GM19328 (cell line): ENCODE data around the gene ARHGAP10.

Experiments
- ATAC-seq: cut with Tn5 transposase; IDR thresholded peaks from one replicate; pipeline ENCODE4 v1.9.1; 2021; ENCODE audit warnings: mild to moderate bottlenecking, moderate library complexity; ENCODE audit not compliant: unreplicated experiment

ARHGAP10 gene

DNA sequence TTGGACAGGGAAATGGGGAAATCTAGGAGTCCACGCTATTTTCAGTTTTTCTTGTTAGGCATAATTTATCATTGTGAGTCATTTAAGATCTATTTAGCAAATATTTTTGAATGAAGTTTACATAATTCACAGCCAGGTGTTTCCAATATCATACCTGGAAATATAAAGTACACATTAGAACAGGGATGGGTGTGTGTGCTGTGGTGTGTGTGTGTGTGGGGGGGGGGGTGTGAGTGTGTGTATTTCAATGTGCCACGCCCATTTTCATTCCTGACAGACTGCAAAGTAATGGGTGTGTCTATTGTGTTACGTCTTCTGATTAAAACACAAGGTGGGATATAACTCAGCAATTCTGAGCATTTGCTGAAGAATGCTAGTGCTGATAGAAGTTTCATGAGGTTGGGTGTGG is 33.2 kb downstream of the ARHGAP10 start:
- no peak for ATAC-seq

DNA sequence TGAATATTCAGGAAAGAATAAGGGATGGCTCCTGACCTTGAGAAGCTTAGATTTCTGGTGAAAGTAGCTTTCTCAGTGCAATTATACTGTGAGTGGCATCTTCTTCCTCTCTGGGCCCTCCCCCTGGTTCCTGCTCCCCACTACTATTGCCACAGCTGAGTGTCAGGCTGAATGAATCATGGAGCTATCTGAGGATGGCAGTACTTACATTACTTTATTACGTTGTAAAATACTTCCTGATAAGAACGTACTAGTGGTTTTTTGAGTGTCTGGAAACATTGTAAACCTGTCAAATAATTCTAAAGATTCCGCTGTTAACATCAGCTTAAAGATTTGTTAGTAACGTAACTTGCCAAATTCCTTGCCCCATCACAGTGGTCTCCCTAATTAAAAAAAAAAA is 36.2 kb downstream of the ARHGAP10 start:
- ATAC-seq = no peak

DNA sequence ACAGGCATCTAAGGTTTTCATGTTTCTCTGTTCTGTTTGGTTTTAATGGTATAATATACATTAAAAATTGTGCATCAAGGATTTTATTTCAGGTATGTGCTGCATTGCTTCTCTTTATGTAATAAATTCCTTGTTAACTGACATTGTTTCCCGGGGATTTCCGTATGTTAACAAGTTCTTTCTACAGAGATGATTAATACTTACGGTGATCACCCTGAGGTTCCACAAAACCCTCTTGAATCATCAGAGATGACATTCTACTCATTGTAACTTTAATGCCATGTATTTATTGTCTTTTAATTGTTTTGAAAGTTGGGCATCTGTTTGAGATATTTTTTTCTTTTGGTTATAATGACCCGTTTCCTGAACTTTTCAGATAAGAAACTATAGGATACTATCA is 37.5 kb downstream of the ARHGAP10 start:
- ATAC-seq = no peak

DNA sequence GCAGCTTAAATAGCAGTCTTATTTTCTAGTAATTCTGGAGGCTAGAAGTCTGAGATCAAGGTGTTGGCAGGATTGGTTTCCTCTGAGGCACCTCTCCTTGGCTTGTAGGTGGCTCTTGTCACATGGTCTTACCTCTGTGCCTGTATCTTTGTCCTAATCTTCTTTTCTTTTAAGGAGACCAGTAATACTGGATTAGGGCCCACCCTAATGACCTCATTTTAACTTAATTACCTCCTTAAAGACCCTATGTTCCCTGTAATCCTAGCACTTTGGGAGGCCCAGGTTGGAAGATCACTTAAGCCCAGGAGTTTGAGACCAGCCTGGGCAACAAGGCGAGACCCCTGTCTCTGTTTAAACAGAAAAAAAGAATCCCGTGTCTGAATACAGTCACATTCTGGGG is 38.9 kb downstream of the ARHGAP10 start:
- no peak for ATAC-seq

DNA sequence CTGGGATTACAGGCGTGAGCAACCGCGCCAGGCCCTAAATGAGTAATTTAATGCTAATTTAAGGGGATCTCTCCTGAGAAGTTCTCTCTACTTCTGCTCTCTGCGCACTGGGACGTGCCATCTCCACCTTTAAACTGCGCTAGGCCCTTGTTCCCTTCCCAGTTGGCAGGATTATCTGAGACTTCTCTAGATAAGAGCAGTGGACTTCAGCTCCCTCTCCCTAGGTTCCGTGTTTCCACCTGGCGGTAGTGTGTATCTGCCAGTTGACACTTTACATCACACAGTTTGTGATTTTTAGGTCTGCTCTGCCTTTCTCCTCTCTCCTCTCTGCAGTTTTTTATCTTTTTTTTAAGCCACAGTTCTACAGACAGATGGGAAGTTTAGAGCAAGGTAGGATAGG is 40.2 kb downstream of the ARHGAP10 start:
- no peak for ATAC-seq

DNA sequence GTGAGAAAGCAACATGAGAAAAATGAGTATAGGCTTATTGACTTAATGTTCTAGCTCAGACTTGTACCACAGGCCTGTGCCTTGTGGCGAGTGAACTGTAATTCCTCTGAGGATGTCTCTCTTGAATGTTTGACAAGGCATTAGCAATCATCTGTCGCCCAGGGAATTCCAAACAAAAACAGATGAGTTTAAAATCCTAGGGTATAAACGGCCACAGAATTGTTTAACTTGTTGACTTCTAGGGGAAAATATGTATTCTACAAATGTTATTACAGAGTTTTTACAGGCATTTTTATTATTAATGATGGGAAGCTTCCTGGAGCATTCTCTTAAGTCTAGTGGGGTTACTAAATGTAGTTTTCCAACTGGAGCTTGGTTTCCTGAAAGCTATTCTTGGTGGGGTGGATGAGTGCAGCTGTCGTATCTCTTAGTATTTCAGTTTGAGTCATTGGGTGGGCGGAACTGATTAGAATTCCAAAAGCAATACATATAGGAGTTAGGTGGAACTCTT is 40.6 kb downstream of the ARHGAP10 start:
- ATAC-seq = no peak

DNA sequence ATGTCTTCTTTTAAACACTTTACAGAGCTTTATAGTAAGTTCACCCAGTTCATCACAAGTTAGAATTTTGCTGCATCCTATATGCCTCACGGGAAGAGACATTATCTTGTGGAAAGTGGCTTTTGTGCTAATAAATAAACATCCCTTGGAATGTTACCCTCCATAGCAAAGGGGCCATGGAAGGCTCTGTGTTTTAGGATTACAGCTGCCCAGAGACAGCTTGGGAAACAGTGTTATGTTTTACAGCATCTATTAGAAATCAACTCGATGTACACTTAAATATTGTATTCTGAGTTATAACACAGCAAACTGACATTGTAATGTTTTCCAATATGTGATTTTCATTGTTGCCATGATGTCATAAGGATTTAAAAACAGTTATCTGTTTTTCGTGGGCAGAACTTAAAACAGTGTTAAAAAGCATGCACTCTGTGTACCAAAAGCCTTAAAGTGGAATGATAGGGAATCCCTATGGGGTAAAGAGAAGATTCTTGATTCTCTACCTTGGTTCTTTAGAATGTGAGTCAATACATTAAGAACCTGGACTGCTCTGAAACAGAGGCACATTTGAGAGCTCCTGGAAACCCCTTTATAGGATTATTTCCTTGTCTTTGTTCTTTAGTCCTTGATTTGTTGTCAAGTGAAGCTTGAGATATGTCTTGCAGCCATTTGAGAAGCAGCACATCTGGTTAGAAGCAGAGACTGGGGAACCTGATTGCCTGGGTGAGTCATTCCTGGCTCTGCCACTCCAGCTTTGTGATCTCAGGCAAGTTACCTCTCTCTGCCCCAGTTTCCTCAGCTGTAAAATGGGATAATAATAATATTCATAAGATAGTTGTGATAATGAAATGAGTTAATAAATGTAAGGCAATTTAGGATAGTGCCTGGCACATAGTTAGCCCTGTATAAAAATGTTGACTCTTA is 41.6 kb downstream of the ARHGAP10 start:
- no peak for ATAC-seq

DNA sequence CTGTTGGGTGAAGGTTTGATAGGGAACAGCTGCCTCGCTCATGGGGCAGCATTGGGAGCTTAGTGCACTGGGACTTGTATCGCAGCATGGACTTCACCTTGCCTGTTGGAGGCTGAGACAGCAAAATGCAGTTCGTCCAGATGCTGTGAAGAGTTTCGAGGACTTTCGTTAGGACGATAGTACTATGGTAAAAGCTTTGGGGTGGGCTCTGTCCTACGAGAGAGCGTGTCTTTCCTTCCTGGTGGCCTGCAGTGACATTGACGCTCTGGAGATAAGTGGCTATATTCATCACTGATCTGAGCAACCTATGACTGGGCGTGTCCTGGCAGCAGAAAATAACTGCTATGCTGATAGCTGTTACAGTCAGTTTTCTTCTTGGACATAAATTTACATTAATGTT is 44.8 kb downstream of the ARHGAP10 start:
- no peak for ATAC-seq

DNA sequence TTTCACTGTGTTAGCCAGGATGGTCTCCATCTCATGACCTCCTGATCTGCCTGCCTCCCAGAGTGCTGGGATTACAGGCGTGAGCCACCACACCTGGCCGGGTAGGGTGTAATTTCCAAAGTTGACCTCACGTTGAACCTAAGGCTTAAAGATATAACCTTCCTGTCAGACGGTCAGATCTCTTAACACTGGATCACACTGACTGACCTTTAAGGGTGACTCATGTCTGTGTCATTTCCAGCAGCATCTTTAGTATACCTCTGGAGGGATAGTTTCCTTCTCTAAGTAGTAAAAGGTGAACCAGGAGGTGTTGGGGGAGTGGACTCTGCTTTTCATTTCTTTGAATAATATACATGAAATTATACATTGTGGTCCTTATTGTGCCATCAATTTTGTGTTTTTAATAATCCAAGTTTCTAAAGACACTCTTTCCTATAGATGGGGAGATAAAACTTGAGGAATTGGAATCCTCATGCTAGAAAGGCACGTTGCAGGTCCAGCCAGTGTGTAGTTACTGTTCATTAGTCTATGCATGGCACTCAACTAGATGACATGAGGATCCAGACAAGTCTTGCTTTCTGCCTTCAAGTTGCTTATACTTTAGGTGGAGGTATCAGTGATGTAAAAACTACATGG is 45.7 kb downstream of the ARHGAP10 start:
- ATAC-seq = no peak

DNA sequence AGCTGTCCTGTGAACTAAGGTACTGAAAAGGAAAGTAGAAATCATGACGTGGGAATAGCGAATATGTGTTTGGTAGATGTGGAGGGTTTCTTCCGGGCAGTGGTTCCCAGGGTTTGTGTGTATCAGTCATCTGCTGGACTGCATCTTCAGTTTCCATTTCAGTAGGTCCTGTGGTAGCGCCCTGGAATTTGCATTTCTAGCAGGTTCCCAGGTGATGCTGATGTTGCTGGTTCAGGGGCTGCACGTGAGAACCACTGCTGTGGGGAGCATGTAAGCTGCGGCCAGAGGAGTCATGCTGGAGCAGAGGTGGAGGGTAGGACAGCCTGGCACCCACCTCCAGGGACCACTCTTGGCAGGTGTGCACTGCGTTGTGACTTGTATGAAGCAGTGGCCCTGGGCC is 47.1 kb downstream of the ARHGAP10 start:
- peak; percentile 32 for ATAC-seq

DNA sequence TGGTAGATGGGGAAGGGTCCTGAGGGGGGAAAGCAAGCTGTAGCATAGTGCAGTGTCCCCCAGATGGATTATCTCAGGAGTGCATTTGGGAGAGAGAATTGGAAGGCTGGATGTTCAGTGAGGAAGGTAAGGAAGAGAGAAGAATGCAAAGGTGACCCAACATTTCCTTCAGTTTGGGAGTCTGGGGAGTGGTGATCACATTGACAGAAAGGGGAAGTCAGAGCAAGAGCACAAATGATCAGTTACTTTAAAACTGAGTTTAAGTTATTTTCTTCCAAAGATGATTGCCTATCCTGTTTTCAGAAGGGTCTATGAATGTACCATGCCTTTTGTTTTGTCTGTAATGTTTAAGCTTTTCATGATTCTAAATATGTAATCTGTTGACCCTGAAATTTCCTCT is 47.6 kb downstream of the ARHGAP10 start:
- ATAC-seq = no peak

DNA sequence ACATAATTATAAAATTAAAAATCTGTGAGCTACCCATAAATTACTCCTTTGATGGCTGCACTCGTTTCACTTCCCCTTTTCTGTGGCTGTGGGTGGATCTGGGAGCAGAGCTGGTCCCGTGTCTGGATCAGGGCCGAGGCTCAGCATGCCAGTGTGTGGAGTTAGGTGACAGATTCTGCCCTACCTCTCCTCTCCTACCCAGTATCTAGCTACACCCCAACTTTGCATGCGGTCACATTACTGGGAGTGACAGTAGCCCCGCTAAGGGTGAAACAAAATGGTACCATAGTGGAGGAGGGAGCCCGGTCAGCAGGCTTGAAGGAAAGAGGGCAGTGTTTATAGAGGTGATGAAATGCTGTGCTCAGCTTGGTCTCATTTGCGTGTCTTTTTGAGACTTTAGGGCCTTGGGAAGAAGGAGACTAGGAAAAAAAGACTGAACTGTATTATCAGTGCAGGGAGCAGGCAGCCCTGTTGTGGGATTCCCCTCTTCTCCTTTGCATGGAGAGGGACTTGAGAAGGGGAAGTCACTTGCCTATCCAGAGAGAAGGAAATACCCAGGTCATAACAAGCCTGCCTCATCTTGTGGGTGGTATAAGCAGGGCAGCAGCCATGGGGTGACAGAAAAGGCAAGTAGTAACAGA is 48.4 kb downstream of the ARHGAP10 start:
- ATAC-seq = peak; percentile 52

DNA sequence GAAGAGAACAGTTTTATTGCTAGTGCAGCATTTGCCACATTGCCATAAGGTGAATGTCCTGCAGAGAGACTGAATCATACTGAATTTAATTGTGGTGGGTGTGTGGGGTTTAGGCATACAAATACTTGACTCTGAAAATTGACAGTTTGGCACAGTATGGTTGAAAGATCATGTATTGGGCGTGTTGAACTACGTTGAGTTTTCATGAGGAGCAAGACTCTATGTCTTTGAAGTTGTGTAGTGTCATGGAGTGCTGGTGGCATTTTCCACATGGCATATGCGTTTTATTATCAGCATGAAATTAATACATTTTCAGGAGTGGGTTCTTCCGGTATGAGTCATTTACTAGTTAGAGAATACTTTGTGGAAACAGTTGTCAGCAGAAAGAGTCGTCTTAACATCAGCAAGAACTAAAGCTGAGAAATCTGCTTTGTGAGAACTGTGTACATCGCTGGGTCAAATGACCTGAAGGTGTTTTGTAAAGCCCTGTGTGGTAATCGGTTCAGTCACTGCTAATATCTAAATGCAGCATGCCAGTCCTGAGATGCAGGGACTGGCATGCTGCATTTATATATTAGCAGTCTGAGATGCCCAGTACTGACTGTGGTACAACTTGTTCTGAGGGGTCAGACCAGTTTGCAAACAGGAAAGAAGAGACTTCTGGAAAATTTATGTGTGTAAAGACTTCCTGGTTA is 50.3 kb downstream of the ARHGAP10 start:
- no peak for ATAC-seq

DNA sequence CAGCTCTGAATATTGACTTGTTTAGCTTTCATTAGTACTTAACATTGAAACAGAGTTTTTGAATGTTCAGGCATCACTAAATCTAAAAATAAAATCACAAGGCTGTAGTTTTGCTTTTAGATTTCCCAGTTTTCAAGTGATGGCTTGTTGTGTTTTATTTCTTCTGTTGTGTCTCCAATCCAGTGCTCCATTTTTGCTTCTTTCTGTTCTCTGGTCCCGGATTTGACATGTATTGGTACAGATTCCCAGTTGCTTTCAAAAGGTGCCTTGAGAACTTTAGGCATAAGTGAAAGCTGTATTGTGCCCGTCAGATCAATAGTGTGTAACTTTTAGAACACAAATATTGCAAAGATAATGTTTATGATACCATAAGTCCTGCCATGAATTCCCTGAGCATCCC is 53.2 kb downstream of the ARHGAP10 start:
- ATAC-seq = no peak

DNA sequence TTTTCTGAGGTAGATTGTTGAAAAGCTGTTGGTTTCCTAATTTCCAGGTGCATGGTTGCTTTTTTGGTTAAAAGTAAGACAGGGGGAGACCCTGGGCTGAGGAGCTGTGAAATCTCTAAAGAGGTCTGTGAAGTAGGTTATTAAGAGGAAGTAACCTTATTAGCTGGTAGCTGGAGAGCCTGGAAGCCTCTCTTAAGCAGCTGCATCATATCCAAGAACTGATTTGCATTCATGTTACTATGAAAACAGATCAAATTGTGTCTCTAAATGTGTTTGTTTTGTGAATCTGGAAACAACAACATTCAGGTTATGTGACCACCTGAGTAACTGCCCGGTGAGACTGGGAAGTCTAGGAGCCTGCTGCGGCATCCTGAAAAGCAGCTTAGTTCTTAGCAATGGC is 54.1 kb downstream of the ARHGAP10 start:
- peak; percentile 64 for ATAC-seq

DNA sequence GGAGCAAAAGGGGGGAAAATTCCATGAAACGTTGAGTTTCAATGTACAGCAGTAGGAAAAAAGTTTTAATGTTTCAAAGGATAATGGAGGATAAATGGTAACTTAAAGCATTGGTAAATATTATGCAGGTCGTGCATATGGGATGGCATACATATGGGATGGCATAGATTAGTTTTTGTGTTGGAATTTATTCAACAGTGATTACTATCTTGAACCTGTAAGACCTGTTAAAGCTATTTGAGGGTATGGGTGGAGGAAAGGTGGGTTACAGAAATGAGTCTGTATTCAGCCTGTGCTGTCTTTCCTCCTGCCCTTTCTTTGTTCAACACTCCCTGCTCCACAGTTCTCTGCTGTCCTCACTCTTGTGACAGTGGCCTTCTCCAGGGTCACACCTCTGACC is 54.6 kb downstream of the ARHGAP10 start:
- no peak for ATAC-seq

DNA sequence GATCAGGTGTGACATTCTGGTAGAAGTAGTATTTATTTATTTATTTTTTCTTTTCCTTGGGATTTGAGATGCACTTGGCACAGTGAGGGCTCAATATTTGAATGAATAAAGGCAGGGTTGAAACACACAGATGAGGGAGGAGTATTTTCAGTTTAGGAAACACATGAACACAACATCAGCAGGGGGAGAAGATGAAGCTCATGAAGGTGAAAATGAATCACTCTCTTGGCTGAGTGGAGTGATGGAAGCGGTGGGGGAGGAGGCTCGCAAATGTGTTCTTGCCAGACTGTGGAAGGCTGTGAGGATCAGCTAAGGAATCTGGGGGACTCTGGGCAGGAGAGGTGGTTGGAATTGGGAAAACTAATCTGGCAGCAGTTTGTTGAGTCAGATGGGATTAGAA is 55.3 kb downstream of the ARHGAP10 start:
- no peak for ATAC-seq

DNA sequence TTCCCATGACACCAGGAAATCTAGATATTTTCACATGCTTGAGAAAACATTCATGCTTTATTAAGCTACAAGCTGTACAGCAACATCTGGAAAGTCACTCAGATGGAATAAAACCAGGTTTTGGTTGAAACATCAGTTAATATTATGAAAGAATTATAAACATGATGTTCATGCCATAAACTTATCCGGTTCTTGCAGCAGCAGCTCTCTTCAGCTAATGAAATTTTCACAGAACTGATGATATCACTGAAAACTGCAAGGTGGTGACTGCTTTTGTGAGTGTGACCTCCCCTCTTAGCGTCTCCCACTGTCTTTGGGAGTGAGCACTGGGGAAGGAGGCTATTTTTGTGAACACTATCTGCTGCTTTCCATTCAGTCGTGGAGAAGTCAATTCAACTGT is 56.9 kb downstream of the ARHGAP10 start:
- no peak for ATAC-seq

DNA sequence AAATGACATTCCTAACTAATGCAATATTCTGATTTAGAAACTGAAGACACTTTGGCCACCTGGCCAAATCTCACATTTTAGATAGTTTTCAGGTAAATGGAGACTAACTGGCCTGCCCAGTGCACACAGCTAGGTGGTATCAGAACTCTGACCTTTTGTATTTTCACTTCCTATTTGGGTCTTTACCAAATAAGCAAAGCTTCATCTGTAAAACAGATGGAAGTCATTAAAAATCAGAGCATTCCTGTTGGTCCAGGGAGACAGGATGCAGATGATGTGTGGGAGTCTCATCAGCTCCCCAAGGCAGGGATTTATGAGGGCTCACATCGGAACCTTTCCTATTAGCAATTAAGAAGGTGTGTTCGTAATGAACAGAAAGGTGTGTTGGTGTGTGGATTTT is 57.7 kb downstream of the ARHGAP10 start:
- ATAC-seq = no peak

DNA sequence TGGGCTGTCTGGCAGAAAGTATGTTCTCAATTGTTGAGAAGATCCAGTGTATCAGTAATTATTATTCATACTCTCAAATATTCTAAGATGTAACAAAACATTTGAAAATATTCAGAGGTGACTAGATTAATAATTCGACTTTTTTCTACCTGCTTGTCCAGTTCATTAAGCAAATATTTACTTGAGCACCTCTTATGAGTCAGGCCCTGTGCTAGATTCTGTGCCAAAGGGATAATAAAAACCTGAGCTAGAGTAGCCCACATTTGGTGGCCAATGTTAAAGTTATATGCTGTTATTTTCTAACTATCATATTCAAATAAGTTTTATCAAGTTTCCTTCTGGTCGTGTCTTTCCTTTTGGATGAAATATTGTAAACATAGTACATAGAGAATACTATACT is 58.5 kb downstream of the ARHGAP10 start:
- no peak for ATAC-seq

DNA sequence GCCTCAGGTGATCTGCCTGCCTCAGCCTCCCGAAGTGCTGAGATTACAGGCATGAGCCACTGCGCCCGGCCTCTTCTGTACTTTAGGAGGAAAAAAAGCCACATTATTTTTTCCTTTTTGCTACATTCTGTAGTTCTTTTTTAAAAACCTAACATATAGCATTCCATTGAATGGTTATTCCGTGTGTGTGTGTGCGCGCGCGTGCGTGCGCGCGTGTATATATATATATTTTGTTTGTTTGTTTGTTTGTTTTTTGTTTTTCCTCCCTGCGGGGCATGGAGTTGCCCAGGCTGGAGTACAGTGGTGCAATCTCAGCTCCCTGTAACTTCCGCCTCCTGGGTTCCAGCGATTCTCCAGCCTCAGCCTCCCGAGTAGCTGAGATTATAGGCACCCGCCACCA is 59.5 kb downstream of the ARHGAP10 start:
- ATAC-seq = no peak
